DND-41 (cell line): ENCODE results near the gene TBC1D9.

Experiments
- ATAC-seq: fragments of 200-7000 bp; cut with Tn5 transposase; 3 replicates; pipeline ENCODE4 v1.9.1; 2021; ENCODE audit warnings: low read depth; ENCODE audit not compliant: insufficient read depth
- DNase-seq: peaks from one replicate; pipeline ENCODE4 v3.0.0-alpha.2; 2020
- H2AFZ ChIP-seq: 2 replicates; pipeline ENCODE4 v1.6.0; 2012; ENCODE audit warnings: low read depth, low read length
- H3K27ac ChIP-seq: 2 replicates; pipeline ENCODE4 v1.5.1; 2012; ENCODE audit warnings: low read length, inconsistent platforms
- H3K27me3 ChIP-seq: fragments of 200-600 bp; sonication (generic); 2 replicates; pipeline ENCODE4 v1.6.0; 2012; ENCODE audit warnings: low read length, mild to moderate bottlenecking, inconsistent platforms; ENCODE audit not compliant: insufficient read depth, poor library complexity
- H3K36me3 ChIP-seq: 2 replicates; pipeline ENCODE4 v1.5.1; 2012; ENCODE audit warnings: low read length, inconsistent platforms; ENCODE audit not compliant: insufficient read depth
- H3K4me1 ChIP-seq: 2 replicates; pipeline ENCODE4 v1.5.1; 2012; ENCODE audit warnings: mild to moderate bottlenecking, low read length; ENCODE audit not compliant: insufficient read depth
- H3K4me2 ChIP-seq: 2 replicates; pipeline ENCODE4 v1.6.0; 2012; ENCODE audit warnings: mild to moderate bottlenecking, moderate library complexity, low read length, inconsistent platforms; ENCODE audit not compliant: insufficient read depth
- H3K4me3 ChIP-seq, 2 experiments: fragments of 200-600 bp in 1 of 2; shearing (Covaris generic) in 1 of 2; 2 replicates each; pipeline ENCODE4 v1.5.1; 2012 to 2016; ENCODE audit warnings: inconsistent platforms in 2 of 2, low read length in 2 of 2, mild to moderate bottlenecking in 2 of 2, low read depth in 1 of 2, moderate library complexity in 1 of 2
- H3K79me2 ChIP-seq: 2 replicates; pipeline ENCODE4 v1.6.0; 2012; ENCODE audit warnings: low read length, inconsistent platforms; ENCODE audit not compliant: insufficient read depth
- H3K9ac ChIP-seq: 2 replicates; pipeline ENCODE4 v1.6.0; 2012; ENCODE audit warnings: low read depth, mild to moderate bottlenecking, inconsistent platforms, low read length, moderate library complexity
- H3K9me3 ChIP-seq: 2 replicates; pipeline ENCODE4 v1.5.1; 2012; ENCODE audit warnings: low read length, moderate library complexity, mild to moderate bottlenecking, inconsistent platforms; ENCODE audit not compliant: insufficient read depth, severe bottlenecking
- H4K20me1 ChIP-seq: 2 replicates; pipeline ENCODE4 v1.6.0; 2012; ENCODE audit warnings: low read length; ENCODE audit not compliant: insufficient read depth
- EZH2 ChIP-seq: IDR thresholded peaks from 3 replicates; pipeline ENCODE4 v1.6.1; 2012; ENCODE audit warnings: borderline replicate concordance, low read depth, mild to moderate bottlenecking, moderate library complexity, low read length, inconsistent platforms; ENCODE audit not compliant: severe bottlenecking
- TF ChIP-seq, protein P1 (sequence below): IDR thresholded peaks from 2 replicates; pipeline ENCODE4 v1.5.1; 2012; ENCODE audit warnings: borderline replicate concordance, low read length, moderate library complexity, mild to moderate bottlenecking; ENCODE audit not compliant: poor library complexity, severe bottlenecking; ENCODE audit errors: extremely low read depth

Gene TBC1D9

DNA sequence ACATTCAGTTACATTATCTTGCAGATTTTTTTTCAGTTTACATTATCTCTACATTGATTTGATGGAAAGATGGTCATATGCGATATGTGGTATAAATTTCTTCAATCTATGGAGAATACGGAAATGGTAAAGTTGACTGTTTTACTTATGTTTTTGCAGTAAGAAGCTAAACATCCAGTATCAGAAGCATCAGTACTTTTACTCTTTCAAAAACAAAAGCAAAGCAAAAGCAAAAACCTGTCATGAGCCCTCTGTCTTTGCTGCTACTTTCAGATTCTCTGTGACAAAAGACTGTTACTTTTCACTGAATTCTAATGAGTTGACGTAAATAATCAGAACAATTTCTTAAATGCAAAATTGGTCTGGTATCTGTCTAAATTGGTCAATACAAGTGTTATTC, 135.0 kb downstream of the TBC1D9 start:
- Histone ChIP-seq H3K9ac (no peak overlapping the region), H3K27ac (no peak overlapping the region), H4K20me1 (no peaks in the 10 kb centered on the region), H3K79me2 (no peaks in the 10 kb centered on the region), H3K9me3 (no peaks in the 10 kb centered on the region), H3K4me1 (no peaks in the 10 kb centered on the region), H3K27me3 (no peaks in the 10 kb centered on the region), H3K36me3 (no peaks in the 10 kb centered on the region), H2AFZ (no peak overlapping the region), H3K4me2 (no peak overlapping the region), H3K4me3 (no peak overlapping the region)
- no peak for TF ChIP-seq EZH2
- TF ChIP-seq, protein P1, sequence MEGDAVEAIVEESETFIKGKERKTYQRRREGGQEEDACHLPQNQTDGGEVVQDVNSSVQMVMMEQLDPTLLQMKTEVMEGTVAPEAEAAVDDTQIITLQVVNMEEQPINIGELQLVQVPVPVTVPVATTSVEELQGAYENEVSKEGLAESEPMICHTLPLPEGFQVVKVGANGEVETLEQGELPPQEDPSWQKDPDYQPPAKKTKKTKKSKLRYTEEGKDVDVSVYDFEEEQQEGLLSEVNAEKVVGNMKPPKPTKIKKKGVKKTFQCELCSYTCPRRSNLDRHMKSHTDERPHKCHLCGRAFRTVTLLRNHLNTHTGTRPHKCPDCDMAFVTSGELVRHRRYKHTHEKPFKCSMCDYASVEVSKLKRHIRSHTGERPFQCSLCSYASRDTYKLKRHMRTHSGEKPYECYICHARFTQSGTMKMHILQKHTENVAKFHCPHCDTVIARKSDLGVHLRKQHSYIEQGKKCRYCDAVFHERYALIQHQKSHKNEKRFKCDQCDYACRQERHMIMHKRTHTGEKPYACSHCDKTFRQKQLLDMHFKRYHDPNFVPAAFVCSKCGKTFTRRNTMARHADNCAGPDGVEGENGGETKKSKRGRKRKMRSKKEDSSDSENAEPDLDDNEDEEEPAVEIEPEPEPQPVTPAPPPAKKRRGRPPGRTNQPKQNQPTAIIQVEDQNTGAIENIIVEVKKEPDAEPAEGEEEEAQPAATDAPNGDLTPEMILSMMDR: no peak
- no peak for ATAC-seq
- no peak for DNase-seq

DNA sequence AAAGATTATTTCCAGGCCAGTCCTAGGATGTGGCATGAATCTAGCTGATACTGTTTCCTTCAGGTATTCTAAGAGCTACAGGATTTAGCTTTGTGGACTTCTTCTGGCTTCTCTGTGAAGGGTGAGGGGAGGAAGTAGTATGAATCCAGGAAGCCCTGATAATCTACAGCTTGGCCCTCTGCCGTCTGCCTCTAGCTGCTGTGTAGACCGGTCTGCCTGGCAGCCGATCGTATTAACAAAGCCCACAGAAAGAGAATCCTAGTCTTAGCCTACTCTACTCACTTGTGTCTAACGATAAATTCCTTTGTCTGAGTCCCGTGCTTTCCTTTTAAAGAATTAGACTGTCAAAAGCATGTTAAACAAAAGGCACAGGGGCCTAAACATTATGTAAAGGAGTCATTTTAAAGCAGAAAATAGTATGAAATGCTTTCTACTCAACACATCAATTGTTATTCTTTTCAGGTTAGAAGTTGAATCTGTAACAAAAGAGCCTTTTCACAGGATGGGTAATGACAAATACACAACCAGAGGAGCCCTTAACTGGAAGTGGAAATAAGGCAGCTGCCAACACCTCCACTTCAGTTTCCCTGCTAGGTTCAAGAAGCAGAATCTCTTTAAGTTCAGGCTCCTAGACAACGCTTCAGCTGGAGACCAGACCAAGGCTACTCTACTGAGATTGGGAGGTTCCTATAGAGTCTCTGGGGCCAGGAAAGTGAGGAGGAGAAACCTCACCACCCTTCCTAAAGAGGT, 138.5 kb downstream of the TBC1D9 start:
- no peaks in the 10 kb centered on the region for H4K20me1 ChIP-seq
- TF ChIP-seq EZH2: no peak
- TF ChIP-seq, protein P1: no peak
- no peak overlapping the region for H3K27ac ChIP-seq
- H3K9me3 ChIP-seq: no peaks in the 10 kb centered on the region
- no peaks in the 10 kb centered on the region for H3K79me2 ChIP-seq
- no peaks in the 10 kb centered on the region for H3K36me3 ChIP-seq
- no peak overlapping the region for H2AFZ ChIP-seq
- no peak overlapping the region for H3K4me3 ChIP-seq
- DNase-seq (no peak), ATAC-seq (no peak)
- no peak overlapping the region for H3K4me2 ChIP-seq
- H3K4me1 ChIP-seq: no peaks in the 10 kb centered on the region
- H3K27me3 ChIP-seq: no peaks in the 10 kb centered on the region
- H3K9ac ChIP-seq: no peak overlapping the region

DNA sequence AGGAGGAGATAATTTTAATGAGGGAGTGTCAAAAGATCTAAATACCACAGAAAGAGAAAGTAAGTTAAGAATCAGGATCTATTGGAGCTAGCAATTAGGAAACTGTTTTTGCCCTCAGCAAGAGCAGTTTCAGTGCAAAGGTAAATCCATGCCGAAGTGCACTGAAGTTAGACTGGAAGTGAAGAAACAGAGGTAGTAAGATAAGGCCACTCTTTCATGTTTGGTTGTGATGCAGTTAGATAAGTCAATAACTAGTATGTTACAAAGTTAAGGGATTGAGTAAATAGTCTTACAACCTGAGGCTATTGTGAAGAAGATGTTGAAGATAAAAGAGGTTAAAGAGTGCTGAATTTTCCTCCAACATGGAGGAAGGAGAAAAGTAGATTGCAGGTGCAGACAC, 140.7 kb downstream of the TBC1D9 start:
- no peaks in the 10 kb centered on the region for H3K4me1 ChIP-seq
- no peaks in the 10 kb centered on the region for H3K79me2 ChIP-seq
- H3K4me2 ChIP-seq: no peak overlapping the region
- H3K9me3 ChIP-seq: no peaks in the 10 kb centered on the region
- no peak overlapping the region for H3K4me3 ChIP-seq
- no peaks in the 10 kb centered on the region for H3K36me3 ChIP-seq
- ATAC-seq: no peak
- no peak for TF ChIP-seq EZH2
- TF ChIP-seq, protein P1: no peak
- no peak for DNase-seq
- H4K20me1 ChIP-seq: no peaks in the 10 kb centered on the region
- H3K9ac ChIP-seq: no peak overlapping the region
- no peaks in the 10 kb centered on the region for H3K27me3 ChIP-seq
- no peak overlapping the region for H2AFZ ChIP-seq
- no peak overlapping the region for H3K27ac ChIP-seq

DNA sequence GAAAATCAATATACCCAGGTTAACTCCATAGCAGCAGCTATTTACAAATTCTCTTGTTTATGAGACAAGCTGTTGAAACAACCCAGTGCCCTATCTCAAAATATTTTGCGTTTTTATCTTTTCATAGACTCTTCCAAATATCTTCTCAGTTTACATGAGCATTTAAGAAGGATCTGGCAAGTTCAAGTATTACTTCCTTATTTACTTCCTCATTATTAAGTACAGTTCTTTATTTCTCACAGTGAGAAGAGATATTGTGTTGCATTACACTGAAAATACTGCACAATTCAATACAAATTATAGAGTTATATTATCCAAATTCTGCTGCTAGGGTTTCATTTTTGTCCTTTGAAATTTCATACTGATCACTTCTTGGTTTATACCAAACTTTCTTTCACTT, 143.8 kb downstream of the TBC1D9 start:
- Histone ChIP-seq H2AFZ (no peak overlapping the region), H3K36me3 (no peaks in the 10 kb centered on the region), H3K27me3 (no peaks in the 10 kb centered on the region), H3K4me2 (no peak overlapping the region), H3K9ac (no peak overlapping the region), H3K4me3 (no peak overlapping the region), H3K79me2 (no peaks in the 10 kb centered on the region), H4K20me1 (no peaks in the 10 kb centered on the region), H3K27ac (no peak overlapping the region), H3K4me1 (no peaks in the 10 kb centered on the region), H3K9me3 (no peaks in the 10 kb centered on the region)
- ATAC-seq (no peak), DNase-seq (no peak)
- no peak for TF ChIP-seq EZH2
- TF ChIP-seq, protein P1: no peak
